Calu3 (cell line): ENCODE measurements around the gene DCDC2. TPM values are rescaled to one million over a fixed set of nuclear protein-coding genes. Genes with fewer than 3 reads are reported as not detected.

Source experiments
- BruUV-seq: library from RNA; stranded (reverse); fragments of 400-500 nt; replicated peaks from 2 replicates; lab custom pipeline; 2021; lab: Mats Ljungman, UMichigan
- CTCF ChIA-PET: fragments of 300-600 bp; sonication (Branson Sonifier 250); formaldehyde crosslinking; loops from one replicate; lab custom pipeline; 2022; ENCODE audit warnings: antibody characterized with exemption; lab: Charles Lee
- DNase-seq: peaks from one replicate; pipeline ENCODE4 v3.0.0; 2022
- H3K27ac Mint-ChIP-seq: one replicate; pipeline ENCODE4 v1.8.0; 2022; ENCODE audit warnings: mixed read lengths; ENCODE audit not compliant: unreplicated experiment
- H3K27me3 Mint-ChIP-seq: one replicate; pipeline ENCODE4 v1.8.0; 2022; ENCODE audit warnings: mixed read lengths; ENCODE audit not compliant: unreplicated experiment
- H3K36me3 Mint-ChIP-seq: one replicate; pipeline ENCODE4 v1.8.0; 2022; ENCODE audit warnings: mild to moderate bottlenecking, moderate library complexity, mixed read lengths; ENCODE audit not compliant: insufficient read depth, unreplicated experiment
- H3K4me1 Mint-ChIP-seq: one replicate; pipeline ENCODE4 v1.8.0; 2022; ENCODE audit warnings: mild to moderate bottlenecking, low read depth, mixed read lengths; ENCODE audit not compliant: unreplicated experiment
- H3K4me3 Mint-ChIP-seq: one replicate; pipeline ENCODE4 v1.8.0; 2022; ENCODE audit warnings: mild to moderate bottlenecking, low read depth, moderate library complexity, mixed read lengths; ENCODE audit not compliant: unreplicated experiment
- H3K9me3 Mint-ChIP-seq: one replicate; pipeline ENCODE4 v1.8.0; 2022; ENCODE audit warnings: low read depth, mixed read lengths; ENCODE audit not compliant: unreplicated experiment
- CTCF ChIP-seq: fragments of 200-600 bp; IDR thresholded peaks from one replicate; pipeline ENCODE4 v1.8.0; 2022; ENCODE audit warnings: antibody characterized with exemption; ENCODE audit not compliant: unreplicated experiment
- intact Hi-C: fragments of 100-400 bp; cut with micrococcal nuclease; formaldehyde crosslinking; loops from one replicate; pipeline ENCODE4 v1.10.0; 2022; ENCODE audit not compliant: unreplicated experiment
- total RNA-seq: library from RNA; stranded (reverse); gene quantifications from 2 replicates; pipeline ENCODE4 v1.2.3, GENCODE V29; 2022

Gene DCDC2
- total RNA-seq, 1 experiment from 2014 or later: 91.8 TPM

GRCh38 chr6:24122139-24122538 is 235.7 kb downstream of the DCDC2 start:
- intact Hi-C loops: no loop called here
- no TSS peak for BruUV-seq
- no peak overlapping the region for H3K4me3 Mint-ChIP-seq
- H3K36me3 Mint-ChIP-seq: no peaks in the 10 kb centered on the region
- no peaks in the 10 kb centered on the region for H3K27me3 Mint-ChIP-seq
- TF ChIP-seq CTCF: no peak
- CTCF ChIA-PET: no interaction called here
- peaks cover 13% of the 10 kb centered on the region for H3K4me1 Mint-ChIP-seq
- no peak overlapping the region for H3K27ac Mint-ChIP-seq
- DNase-seq: no peak
- no peaks in the 10 kb centered on the region for H3K9me3 Mint-ChIP-seq

Other genes with a start within 250 kb of the DCDC2 start
- 0.14 TPM in 1 of 2 replicates, not detected in the other for gene NRSN1, start 231.8 kb downstream of the DCDC2 start, total RNA-seq
- gene MRS2, start 44.9 kb upstream of the DCDC2 start, total RNA-seq: 56.0 and 56.7 TPM in 2 replicates
- 2.0 and 3.5 TPM in 2 replicates for gene GPLD1, start 131.5 kb upstream of the DCDC2 start, total RNA-seq
- gene ALDH5A1, start 136.9 kb upstream of the DCDC2 start, total RNA-seq: 22.2 and 23.2 TPM in 2 replicates